Right atrium auricular region (tissue), 2 donors: ENCODE measurements around the gene DOCK2. TPM values are rescaled to one million over a fixed set of nuclear protein-coding genes. Genes with fewer than 3 reads are reported as not detected.

Source experiments
- DNase-seq: peaks from one replicate; pipeline ENCODE4 v3.0.0-alpha.2; 2019; ENCODE audit warnings: low spot score
- H3K27ac ChIP-seq, 2 donors: fragments of 200-600 bp; sonication (generic); 1 replicate in 1 of 2; 2 replicates in 1 of 2; pipeline ENCODE4 v1.5.1; 2016 to 2019
- H3K27me3 ChIP-seq, 2 donors: fragments of 200-600 bp; sonication (generic); one replicate each; pipeline versions ENCODE4 v1.5.1 to v1.6.0; 2017 to 2019
- H3K36me3 ChIP-seq: fragments of 200-600 bp; sonication (generic); one replicate; pipeline ENCODE4 v1.5.1; 2016
- H3K4me1 ChIP-seq, 2 donors: fragments of 200-600 bp; sonication (generic); one replicate each; pipeline versions ENCODE4 v1.5.1 to v1.6.0; 2017 to 2019
- H3K4me3 ChIP-seq, 2 donors: fragments of 200-600 bp; sonication (generic); 1 replicate in 1 of 2; 2 replicates in 1 of 2; pipeline ENCODE4 v1.5.1; 2017 to 2019; ENCODE audit warnings: mild to moderate bottlenecking in 1 of 2, moderate library complexity in 1 of 2
- H3K9me3 ChIP-seq, 2 donors: fragments of 200-600 bp; sonication (generic); one replicate each; pipeline ENCODE4 v1.5.1; 2019
- CTCF ChIP-seq, 2 donors: fragments of 200-600 bp; sonication (generic); IDR thresholded peaks; one replicate each; pipeline ENCODE4 v1.5.1; 2019; ENCODE audit warnings: antibody characterized with exemption in 2 of 2
- total RNA-seq, 2 donors: library from RNA; depleted of rRNA; stranded (reverse); fragments of >200 nt; gene quantifications; one replicate each; pipeline ENCODE4 v1.1.0, GENCODE V29; 2016

The DOCK2 gene
- total RNA-seq, 2 donors from 2014 or later, result 3.7 to 5.4 TPM

DNA sequence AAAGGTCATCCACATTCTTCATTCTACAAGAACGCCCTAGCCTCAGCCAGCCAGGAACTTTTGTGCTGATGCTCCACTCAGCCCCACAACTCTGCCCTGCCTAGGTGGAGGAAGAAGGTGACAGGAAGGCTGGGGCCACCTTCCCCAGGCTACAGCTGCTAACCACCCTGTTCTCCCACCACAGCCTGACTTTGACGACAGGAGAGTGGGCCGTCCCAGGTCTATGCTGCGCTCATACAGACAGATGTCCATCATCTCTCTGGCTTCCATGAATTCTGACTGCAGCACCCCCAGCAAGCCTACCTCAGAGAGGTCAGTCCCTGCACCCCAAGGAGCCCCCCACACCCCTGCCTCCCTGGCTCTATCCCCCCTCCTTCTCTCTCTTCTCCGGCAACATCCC lies 440.5 kb downstream of the DOCK2 start:
- Histone ChIP-seq H3K27ac (no peak overlapping the region), H3K36me3 (no peaks in the 10 kb centered on the region), H3K4me1 (no peaks in the 10 kb centered on the region), H3K9me3 (no peaks in the 10 kb centered on the region), H3K4me3 (no peak overlapping the region), H3K27me3 (no peaks in the 10 kb centered on the region)
- TF ChIP-seq CTCF (IDR thresholded peaks at IDR 0.05), result no peak
- DNase-seq, result no peak

DNA sequence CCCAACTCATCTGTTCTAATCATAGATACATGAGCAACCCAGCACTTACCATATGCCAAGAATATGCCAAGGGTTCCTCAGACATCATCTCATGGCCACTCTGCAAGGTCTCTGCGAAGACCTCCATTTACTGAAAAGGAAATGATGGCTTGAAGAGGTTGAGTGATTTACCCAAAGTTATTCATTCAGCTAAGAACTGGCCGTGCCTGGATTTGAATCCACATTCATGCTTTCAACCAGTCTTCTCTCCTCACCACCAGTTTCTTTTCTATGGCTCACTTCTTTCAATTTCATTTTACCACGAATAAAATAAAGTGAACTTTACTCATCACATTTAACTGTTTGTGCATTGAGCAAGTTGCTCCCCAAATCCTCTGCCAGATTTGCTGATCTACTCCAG lies 441.4 kb downstream of the DOCK2 start:
- no peak for TF ChIP-seq CTCF (IDR thresholded peaks at IDR 0.05)
- no peaks in the 10 kb centered on the region for H3K36me3 ChIP-seq
- H3K27me3 ChIP-seq, result no peaks in the 10 kb centered on the region
- no peak overlapping the region for H3K4me3 ChIP-seq
- no peak overlapping the region for H3K27ac ChIP-seq
- H3K9me3 ChIP-seq, result no peaks in the 10 kb centered on the region
- H3K4me1 ChIP-seq, result no peaks in the 10 kb centered on the region
- DNase-seq, result no peak

GRCh38 chr5:170078931-170079330 lies 441.9 kb downstream of the DOCK2 start:
- TF ChIP-seq CTCF (IDR thresholded peaks at IDR 0.05), result no peak
- H3K9me3 ChIP-seq, result no peaks in the 10 kb centered on the region

DNA sequence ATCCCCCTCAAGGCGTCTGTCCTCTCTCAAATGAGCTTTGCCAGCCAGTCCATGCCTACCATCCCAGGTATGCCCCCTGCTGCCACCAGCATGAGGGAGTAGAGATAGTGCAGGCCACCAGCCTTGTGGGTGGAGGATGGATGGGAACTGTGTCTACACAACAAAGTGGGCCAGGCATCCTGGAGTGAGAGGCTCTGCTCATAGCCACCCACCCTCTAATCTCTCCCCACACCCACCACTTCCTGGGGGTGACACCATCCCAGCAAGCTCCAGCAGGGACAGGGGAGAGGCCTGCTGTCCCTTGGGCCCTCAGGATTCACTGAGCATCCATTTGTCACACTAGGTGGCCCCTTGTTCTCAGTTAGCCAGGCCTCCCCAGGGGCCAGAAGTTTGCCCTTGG lies 443.1 kb downstream of the DOCK2 start:
- no peaks in the 10 kb centered on the region for H3K27me3 ChIP-seq
- no peak overlapping the region for H3K4me3 ChIP-seq
- no peaks in the 10 kb centered on the region for H3K4me1 ChIP-seq
- no peaks in the 10 kb centered on the region for H3K36me3 ChIP-seq
- no peak for TF ChIP-seq CTCF (IDR thresholded peaks at IDR 0.05)
- no peak overlapping the region for H3K27ac ChIP-seq
- DNase-seq, result no peak
- no peaks in the 10 kb centered on the region for H3K9me3 ChIP-seq

More at GRCh38 chr5:170078931-170079330, 441.9 kb downstream of the DOCK2 start:
- H3K4me1 ChIP-seq, result no peaks in the 10 kb centered on the region
- no peaks in the 10 kb centered on the region for H3K27me3 ChIP-seq
- no peak overlapping the region for H3K27ac ChIP-seq
- no peaks in the 10 kb centered on the region for H3K36me3 ChIP-seq
- no peak overlapping the region for H3K4me3 ChIP-seq
- no peak for DNase-seq

GRCh38 chr5:170080786-170081445 lies 443.8 kb downstream of the DOCK2 start:
- TF ChIP-seq CTCF (IDR thresholded peaks at IDR 0.05), result no peak

GRCh38 chr5:170081616-170082015 lies 444.5 kb downstream of the DOCK2 start:
- no peaks in the 10 kb centered on the region for H3K36me3 ChIP-seq
- H3K27me3 ChIP-seq, result no peaks in the 10 kb centered on the region
- H3K9me3 ChIP-seq, result no peaks in the 10 kb centered on the region

More at GRCh38 chr5:170080786-170081445, 443.8 kb downstream of the DOCK2 start:
- Histone ChIP-seq H3K4me3 (no peak overlapping the region), H3K27ac (no peak overlapping the region), H3K36me3 (no peaks in the 10 kb centered on the region), H3K4me1 (no peaks in the 10 kb centered on the region), H3K9me3 (no peaks in the 10 kb centered on the region), H3K27me3 (no peaks in the 10 kb centered on the region)
- DNase-seq, result no peak

More at GRCh38 chr5:170081616-170082015, 444.5 kb downstream of the DOCK2 start:
- H3K4me3 ChIP-seq, result no peak overlapping the region
- DNase-seq, result no peak
- TF ChIP-seq CTCF (IDR thresholded peaks at IDR 0.05), result no peak
- H3K27ac ChIP-seq, result no peak overlapping the region
- H3K4me1 ChIP-seq, result no peaks in the 10 kb centered on the region
